Stimulated activated CD8-positive, alpha-beta memory T cell treated with anti-CD3 and anti-CD28 coated beads, Interleukin-4, amount 100 ng/mL, for 4 hours (primary cell): ENCODE results near the gene CCDC85C.

Experiments
- DNase-seq, 2 donors: peaks; one replicate each; pipeline ENCODE4 v3.0.0-alpha.2; 2020; ENCODE audit warnings: low read depth in 2 of 2, low spot score in 1 of 2

Gene CCDC85C

GRCh38 chr14:99560403-99560802 is 43.6 kb downstream of the CCDC85C start:
- DNase-seq: no peak

GRCh38 chr14:99559286-99559990 is 44.6 kb downstream of the CCDC85C start:
- no peak for DNase-seq

- no peak for DNase-seq
Observed at GRCh38 chr14:99556134-99556791, 47.7 kb downstream of the CCDC85C start.

DNA sequence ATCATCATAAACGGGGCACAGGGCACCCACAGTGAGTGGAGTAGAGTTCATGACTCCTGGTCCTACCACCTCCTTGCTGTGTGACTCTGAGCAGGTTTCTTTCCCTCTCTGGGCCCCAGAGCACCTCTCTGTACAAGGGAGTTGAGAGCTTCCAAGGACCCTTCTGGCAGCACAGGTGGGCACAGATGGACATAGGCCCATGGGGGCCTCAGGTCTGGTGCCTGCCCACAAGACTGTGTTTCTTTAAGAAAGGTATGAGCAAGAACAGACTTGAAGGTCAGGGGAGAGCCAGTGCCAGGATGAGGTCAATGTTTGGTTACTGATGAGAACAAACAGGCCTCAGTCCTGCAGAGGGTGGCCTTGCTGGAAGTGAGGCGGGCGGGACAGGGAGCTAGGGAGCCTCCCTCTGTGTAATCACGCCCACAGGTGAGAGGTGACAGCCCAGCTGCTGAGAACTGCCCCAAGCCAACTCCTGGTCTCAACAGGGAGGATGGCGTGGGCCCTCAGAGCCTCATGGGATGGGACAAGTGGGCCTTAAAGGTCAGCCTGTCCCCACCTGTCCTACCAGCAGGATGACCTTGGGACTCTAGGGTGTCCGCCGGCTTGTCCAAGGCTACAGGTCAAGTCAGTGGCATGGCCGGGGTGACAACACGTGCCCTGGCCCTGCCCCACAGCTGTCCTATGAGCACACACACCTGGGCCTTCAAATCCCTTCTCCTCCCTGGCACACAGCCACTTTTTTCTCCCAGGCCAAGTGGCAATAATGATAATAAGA is 49.1 kb downstream of the CCDC85C start:
- no peak for DNase-seq

GRCh38 chr14:99554184-99554583 is 49.8 kb downstream of the CCDC85C start:
- DNase-seq: no peak

- no peak for DNase-seq
Observed at GRCh38 chr14:99552572-99553216, 51.3 kb downstream of the CCDC85C start.

DNA sequence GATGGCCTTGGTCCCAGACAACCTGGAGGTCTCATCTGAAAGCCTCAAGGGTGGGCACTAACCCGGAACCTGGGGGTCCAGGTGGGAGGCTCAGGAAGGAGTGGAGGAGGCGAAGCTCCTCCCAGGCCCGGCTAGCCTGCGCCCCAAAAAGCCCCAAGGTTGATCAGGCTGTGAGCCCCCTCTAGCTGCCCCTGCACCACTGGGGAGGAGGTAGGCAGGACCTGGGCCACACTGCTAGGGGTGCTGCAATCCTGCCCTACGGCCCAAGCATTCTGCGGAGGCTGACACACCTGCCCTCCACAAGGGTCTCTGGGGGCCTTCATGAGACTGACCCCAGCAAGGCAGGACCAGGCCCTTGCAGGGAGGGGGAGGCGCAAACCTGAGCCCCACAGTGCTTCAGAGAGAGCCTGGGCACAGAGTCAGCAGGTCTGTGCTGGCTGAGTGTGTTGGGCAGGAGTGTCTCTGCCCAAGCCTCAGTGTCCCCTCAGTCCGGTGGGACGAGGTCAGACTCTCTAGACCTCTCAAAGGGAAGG is 51.9 kb downstream of the CCDC85C start:
- no peak for DNase-seq

DNA sequence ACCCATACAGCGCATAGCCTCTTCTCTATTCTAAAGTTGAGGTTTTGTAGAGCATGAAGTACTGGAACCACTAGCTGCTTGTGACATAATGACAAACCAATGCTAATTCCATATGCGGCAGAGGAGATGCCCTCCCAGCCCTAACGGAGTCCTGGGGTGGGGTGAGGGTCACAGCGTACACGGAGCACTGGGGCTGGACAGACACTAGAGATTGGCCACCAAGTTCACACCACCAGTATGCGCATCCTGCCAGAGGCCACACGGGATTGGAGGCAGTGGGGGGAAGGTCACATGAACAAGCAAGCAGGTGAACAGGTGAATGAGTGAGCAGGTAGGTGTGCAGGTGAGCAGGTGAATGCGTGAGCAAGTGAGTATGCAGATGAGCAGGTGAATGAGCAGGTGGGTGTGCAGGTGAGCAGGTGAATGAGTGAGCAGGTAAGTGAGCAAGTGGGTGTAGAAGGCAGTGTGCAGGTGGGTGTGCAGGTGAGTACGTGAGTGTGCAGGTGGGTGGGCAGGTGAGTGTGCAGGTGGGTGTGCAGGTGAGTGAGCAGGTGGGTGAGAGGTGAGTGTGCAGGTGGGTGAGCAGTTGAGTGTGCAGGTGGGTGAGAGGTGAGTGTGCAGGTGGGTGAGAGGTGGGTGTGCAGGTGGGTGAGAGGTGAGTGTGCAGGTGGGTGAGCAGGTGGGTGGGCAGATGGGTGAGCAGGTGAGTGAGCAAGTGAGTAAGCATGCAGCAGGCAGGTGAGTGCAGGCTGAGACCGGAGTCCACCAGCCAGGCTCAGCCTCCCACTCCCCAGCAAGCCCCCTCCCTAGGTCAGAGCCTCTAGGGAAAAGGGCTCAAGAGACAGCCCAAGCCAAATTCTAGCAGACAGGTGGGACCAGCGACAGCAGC is 52.7 kb downstream of the CCDC85C start:
- DNase-seq: no peak

- no peak for DNase-seq
Observed at GRCh38 chr14:99550387-99550992, 53.5 kb downstream of the CCDC85C start.

DNA sequence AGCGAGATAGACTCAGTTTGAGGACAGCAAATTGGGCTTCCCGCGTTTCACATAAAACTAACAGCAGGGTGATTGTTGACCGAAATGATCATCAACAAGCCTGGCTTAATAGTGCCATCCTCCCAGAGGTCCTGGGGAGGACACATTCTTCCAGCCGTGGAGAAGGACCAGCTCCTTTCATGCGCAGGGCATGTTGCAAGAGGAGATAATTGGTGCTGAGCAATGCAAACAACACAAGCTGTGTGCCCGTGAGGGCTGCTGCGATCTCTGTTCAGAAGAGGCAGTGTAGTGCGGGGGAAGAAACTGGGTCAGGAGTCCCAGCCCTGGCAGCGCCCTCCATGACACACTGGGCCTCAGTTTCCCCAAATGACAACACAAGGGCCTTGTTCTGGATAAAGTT is 54.3 kb downstream of the CCDC85C start:
- no peak for DNase-seq

DNA sequence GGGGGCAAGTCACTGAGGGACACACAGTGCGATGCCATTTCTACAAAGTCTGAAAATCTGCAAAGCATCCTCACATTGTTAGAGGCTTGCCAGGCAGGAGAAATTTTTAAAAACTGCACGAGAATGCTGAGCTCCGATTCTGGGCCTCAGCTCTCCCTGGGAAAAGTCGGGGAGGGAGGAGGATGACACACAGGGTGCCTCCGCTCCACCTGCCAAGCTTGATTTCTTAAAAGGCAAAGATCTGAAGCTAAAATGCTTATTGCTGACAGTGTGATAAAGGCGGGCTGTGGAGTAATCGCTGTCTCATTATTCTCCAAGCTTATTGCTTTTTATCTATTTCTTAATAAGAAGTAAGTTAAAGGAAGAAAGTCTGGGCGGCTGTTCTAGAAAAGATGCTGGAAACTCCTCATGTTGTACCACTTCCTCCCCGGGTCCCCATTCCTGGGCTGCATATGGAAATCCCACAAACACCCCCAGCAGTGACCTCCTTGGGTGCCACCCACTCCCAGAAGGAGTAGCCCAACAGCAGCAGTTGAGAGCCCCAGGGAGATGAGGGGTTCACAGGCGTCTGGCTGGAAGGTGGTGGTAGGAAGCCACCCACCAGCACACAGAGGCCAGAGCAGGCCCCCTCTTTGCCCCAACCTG is 55.0 kb downstream of the CCDC85C start:
- DNase-seq: no peak

DNA sequence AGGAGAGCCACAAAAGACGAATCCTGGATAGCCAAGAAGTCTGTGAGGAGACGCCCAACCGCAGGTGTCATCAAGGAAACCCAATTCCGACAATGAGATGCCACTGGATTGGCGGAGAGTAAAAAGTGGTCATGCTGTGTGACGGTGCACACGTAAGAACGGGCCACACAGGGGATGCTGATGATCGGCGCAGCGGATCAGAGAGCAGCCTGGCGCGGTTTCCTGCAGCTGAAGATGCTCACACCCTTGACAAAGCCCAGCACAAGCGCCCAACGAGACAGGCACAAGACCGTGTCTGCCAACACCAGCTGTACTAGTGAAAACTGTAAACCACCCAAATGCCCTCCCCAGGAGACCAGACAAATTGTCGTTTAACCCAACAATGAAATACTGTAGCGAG is 55.8 kb downstream of the CCDC85C start:
- DNase-seq: no peak

DNA sequence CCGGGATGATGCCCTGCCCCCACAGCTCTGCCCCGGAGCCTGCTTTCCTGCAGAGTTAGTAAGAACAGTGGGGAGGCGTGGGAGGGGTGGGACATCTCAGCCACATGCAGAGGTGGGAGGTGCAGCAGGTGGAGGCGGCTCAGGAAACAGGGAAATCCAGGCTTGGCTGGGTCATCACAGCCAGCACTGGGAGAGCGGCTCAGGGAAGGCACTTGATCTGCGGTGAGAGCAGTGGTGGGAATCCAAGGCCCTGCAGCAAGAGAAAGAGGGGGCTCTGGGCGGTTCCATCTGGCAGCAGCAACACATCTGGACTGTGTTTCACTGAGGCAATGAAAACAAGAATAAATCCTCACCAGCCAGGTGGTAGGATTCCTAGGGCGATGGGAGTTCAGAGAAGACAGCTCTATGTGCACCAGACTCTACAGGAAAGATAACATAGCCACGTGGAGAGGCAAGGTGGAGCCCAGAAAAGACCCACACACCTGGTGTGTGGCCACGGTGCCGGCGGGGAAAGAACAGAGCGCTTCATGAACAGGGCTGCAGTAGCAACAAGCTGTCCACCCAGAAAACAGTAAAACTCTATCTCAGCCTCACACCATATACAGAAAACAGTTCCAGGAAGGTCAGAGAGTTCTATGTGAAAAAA is 57.6 kb downstream of the CCDC85C start:
- no peak for DNase-seq

- DNase-seq: no peak
Observed at GRCh38 chr14:99545586-99545985, 58.4 kb downstream of the CCDC85C start.

DNA sequence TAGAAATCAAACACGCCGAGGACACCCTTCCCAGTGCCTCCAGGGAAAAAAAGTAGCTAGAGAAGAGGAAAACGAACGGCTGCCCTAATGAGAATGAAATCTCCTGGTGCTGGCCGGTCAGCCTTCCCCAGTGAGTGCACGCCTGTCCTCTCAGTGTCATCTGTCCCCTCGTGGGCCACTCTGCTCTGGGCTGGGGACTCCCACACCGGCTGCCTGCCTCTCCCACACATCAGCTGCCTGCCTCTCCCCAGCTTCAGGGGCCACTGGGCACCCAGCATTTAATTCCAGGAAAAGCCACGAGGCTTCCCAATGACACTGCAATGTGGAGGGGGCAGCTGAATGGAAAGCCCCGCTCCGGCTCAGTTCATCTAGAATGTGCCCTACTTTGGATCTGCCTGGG is 59.0 kb downstream of the CCDC85C start:
- no peak for DNase-seq

DNA sequence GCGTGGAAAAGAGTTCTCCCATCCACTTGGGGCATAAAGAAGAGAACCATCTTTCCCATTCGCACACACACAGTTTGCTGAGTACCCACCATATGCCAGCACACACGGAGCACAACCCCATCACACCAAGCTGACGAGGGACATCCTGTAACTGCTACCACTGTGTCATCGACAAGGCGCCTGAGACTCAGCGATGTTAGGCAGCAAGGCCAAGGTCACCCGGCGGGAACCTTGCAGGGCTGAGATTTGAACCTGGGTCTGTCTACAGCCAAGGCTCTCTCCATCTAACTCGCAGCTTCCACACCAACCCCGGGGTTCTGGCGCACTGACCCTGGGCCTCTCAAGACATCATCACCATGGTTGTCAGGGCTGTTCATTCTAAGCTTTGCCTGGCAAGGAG is 60.0 kb downstream of the CCDC85C start:
- DNase-seq: no peak

DNA sequence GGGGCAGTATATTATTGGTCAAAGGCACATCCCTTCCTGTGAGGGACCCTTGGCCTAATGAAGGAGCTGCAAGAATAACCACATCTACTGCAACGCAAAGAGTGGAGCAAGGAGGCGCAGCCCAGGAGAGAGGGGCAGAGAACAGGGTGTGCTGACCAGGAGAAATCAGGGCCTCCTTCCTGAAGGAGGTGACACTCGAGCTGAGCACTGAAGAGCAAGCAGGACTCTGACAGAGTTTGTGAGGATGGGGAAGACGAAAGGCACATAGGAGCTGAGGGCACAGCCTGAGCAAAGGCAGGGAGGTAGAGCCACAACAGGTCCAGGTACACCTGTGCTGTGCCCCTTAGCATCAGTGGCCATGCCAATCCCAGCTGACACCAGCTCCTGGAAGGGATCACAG is 60.6 kb downstream of the CCDC85C start:
- DNase-seq: no peak

GRCh38 chr14:99542566-99542965 is 61.4 kb downstream of the CCDC85C start:
- DNase-seq: no peak
